HG03378 (cell line): ENCODE data around the gene RAB40B.

Source experiments
- ATAC-seq: cut with Tn5 transposase; IDR thresholded peaks from one replicate; pipeline ENCODE4 v1.9.1; 2021; ENCODE audit warnings: mild to moderate bottlenecking, moderate library complexity; ENCODE audit not compliant: unreplicated experiment

RAB40B gene

GRCh38 chr17:82653651-82654528 lies 44.6 kb downstream of the RAB40B start:
- ATAC-seq = no peak

GRCh38 chr17:82650723-82651122 lies 47.8 kb downstream of the RAB40B start:
- ATAC-seq = no peak

- no peak for ATAC-seq
These were observed 48.8 kb downstream of the RAB40B start for GRCh38 chr17:82649501-82650261.

- ATAC-seq = no peak
These were observed 49.7 kb downstream of the RAB40B start for GRCh38 chr17:82648742-82649331.

GRCh38 chr17:82648165-82648668 lies 50.3 kb downstream of the RAB40B start, which contains the start of gene WDR45B:
Gene WDR45B (minus strand): TSS chr17:82648444. CDS start chr17:82648340, 104 bp downstream.
- peak; percentile 52 for ATAC-seq

GRCh38 chr17:82647593-82648164 lies 50.8 kb downstream of the RAB40B start:
- peak; percentile 25 for ATAC-seq

GRCh38 chr17:82645516-82645915 lies 53.0 kb downstream of the RAB40B start:
- no peak for ATAC-seq

- ATAC-seq = no peak
These were observed 54.4 kb downstream of the RAB40B start for GRCh38 chr17:82644148-82644547.

GRCh38 chr17:82642022-82642421 lies 56.5 kb downstream of the RAB40B start:
- ATAC-seq = no peak

GRCh38 chr17:82640036-82640435 lies 58.5 kb downstream of the RAB40B start:
- ATAC-seq = no peak

GRCh38 chr17:82639628-82640027 lies 58.9 kb downstream of the RAB40B start:
- no peak for ATAC-seq

GRCh38 chr17:82638183-82638773 lies 60.2 kb downstream of the RAB40B start:
- ATAC-seq = no peak

- ATAC-seq = no peak
These were observed 61.6 kb downstream of the RAB40B start for GRCh38 chr17:82636626-82637598.

- no peak for ATAC-seq
These were observed 65.2 kb downstream of the RAB40B start for GRCh38 chr17:82633343-82633742.

- ATAC-seq = no peak
These were observed 66.0 kb downstream of the RAB40B start for GRCh38 chr17:82632451-82632850.

GRCh38 chr17:82631544-82631943 lies 67.0 kb downstream of the RAB40B start:
- ATAC-seq = no peak

- ATAC-seq = no peak
These were observed 68.3 kb downstream of the RAB40B start for GRCh38 chr17:82630212-82630611.

GRCh38 chr17:82629748-82630147 lies 68.8 kb downstream of the RAB40B start:
- ATAC-seq = no peak

GRCh38 chr17:82627405-82627804 lies 71.1 kb downstream of the RAB40B start:
- ATAC-seq = no peak
